ENCODE data around the gene GDF11.
A peak's percentile ranks its signal among the peaks of the same experiment; 100 is the strongest.

Gene GDF11

GRCh38 chr12:55707841-55708694, 34.9 kb upstream of the GDF11 start, which contains the start of gene ITGA7 (continued):
- TF ChIP-seq ZNF433 (tag by site-specific recombination; IDR thresholded peaks at IDR 0.05; ENCODE audit: low read depth): no peak
- TF ChIP-seq ZNF654 (tag by site-specific recombination; IDR thresholded peaks at IDR 0.05; ENCODE audit: low read depth): no peak
- no peak for TF ChIP-seq ZSCAN23 (tag by site-specific recombination; IDR thresholded peaks at IDR 0.05)
- TF ChIP-seq ZNF600 (tag by site-specific recombination; IDR thresholded peaks at IDR 0.05): 0 out of 2 replicates have a peak, but pooled peaks have one; percentile 31
- no peak for TF ChIP-seq ZNF24 (tag by site-specific recombination; IDR thresholded peaks at IDR 0.05)

DNA sequence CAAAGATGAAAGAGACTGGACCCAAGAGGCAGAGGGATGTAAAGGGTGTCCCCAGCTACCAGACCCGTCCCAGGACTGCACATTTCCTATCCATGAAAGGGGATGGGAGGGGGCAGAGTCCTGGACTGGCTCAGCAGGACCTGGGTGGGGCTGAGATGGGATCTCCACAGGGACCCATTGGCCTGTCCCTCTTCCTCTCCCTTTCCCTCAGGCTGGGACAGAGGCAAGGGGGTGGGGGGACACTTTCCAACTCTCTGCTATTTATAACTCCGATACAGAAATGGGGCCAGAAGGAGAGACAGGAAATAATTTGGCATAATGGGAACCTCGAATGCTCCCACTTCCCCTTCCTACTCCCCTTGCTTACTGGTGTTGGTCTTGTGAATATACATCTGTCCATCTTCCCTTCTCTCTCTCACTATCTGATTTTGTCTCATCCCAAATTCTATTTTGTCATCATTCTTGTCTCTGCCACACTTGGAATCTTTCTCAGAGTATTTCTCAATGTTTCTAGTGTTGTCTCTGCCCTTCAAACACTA, 34.2 kb upstream of the GDF11 start:
- no peaks in the 10 kb centered on the region; the same call in 1 of the 2 replicates for H3K4me1 ChIP-seq (ENCODE audit: control insufficient read depth, insufficient read depth, low read length)
- no peak overlapping the region for H3K4me3 ChIP-seq (ENCODE audit: low read depth, low read length)
- H3K27ac ChIP-seq (ENCODE audit: extremely low read depth, low read depth, low read length): no peak overlapping the region
- ChIA-PET POLR2A (no interaction called here), CTCF (no interaction called here)
- H3K36me3 ChIP-seq (ENCODE audit: control insufficient read depth in 2 of 2, insufficient read depth in 1 of 2, low read length in 2 of 2): no peaks in the 10 kb centered on the region
- no peak for TF ChIP-seq ZBTB48 (tag by site-specific recombination; IDR thresholded peaks at IDR 0.05)
- no peak for TF ChIP-seq ZBTB6 (tag by site-specific recombination; IDR thresholded peaks at IDR 0.05)
- no peak for TF ChIP-seq FEZF1 (tag by site-specific recombination; IDR thresholded peaks at IDR 0.05)
- peak; percentile 14; the same call in 1 of the 2 replicates for TF ChIP-seq KLF1 (tag by site-specific recombination; IDR thresholded peaks at IDR 0.05)
- TF ChIP-seq ZNF530 (tag by site-specific recombination; IDR thresholded peaks at IDR 0.05; ENCODE audit: low read depth): no peak
- TF ChIP-seq, protein P1, sequence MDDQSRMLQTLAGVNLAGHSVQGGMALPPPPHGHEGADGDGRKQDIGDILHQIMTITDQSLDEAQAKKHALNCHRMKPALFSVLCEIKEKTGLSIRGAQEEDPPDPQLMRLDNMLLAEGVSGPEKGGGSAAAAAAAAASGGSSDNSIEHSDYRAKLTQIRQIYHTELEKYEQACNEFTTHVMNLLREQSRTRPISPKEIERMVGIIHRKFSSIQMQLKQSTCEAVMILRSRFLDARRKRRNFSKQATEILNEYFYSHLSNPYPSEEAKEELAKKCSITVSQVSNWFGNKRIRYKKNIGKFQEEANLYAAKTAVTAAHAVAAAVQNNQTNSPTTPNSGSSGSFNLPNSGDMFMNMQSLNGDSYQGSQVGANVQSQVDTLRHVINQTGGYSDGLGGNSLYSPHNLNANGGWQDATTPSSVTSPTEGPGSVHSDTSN (CRISPR knock-in tag; IDR thresholded peaks at IDR 0.05): no peak
- TF ChIP-seq, protein P2, sequence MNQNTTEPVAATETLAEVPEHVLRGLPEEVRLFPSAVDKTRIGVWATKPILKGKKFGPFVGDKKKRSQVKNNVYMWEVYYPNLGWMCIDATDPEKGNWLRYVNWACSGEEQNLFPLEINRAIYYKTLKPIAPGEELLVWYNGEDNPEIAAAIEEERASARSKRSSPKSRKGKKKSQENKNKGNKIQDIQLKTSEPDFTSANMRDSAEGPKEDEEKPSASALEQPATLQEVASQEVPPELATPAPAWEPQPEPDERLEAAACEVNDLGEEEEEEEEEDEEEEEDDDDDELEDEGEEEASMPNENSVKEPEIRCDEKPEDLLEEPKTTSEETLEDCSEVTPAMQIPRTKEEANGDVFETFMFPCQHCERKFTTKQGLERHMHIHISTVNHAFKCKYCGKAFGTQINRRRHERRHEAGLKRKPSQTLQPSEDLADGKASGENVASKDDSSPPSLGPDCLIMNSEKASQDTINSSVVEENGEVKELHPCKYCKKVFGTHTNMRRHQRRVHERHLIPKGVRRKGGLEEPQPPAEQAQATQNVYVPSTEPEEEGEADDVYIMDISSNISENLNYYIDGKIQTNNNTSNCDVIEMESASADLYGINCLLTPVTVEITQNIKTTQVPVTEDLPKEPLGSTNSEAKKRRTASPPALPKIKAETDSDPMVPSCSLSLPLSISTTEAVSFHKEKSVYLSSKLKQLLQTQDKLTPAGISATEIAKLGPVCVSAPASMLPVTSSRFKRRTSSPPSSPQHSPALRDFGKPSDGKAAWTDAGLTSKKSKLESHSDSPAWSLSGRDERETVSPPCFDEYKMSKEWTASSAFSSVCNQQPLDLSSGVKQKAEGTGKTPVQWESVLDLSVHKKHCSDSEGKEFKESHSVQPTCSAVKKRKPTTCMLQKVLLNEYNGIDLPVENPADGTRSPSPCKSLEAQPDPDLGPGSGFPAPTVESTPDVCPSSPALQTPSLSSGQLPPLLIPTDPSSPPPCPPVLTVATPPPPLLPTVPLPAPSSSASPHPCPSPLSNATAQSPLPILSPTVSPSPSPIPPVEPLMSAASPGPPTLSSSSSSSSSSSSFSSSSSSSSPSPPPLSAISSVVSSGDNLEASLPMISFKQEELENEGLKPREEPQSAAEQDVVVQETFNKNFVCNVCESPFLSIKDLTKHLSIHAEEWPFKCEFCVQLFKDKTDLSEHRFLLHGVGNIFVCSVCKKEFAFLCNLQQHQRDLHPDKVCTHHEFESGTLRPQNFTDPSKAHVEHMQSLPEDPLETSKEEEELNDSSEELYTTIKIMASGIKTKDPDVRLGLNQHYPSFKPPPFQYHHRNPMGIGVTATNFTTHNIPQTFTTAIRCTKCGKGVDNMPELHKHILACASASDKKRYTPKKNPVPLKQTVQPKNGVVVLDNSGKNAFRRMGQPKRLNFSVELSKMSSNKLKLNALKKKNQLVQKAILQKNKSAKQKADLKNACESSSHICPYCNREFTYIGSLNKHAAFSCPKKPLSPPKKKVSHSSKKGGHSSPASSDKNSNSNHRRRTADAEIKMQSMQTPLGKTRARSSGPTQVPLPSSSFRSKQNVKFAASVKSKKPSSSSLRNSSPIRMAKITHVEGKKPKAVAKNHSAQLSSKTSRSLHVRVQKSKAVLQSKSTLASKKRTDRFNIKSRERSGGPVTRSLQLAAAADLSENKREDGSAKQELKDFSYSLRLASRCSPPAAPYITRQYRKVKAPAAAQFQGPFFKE (tag by site-specific recombination; IDR thresholded peaks at IDR 0.05; ENCODE audit: borderline replicate concordance): no peak
- no peak for TF ChIP-seq ZNF37A (tag by site-specific recombination; IDR thresholded peaks at IDR 0.05)
- TF ChIP-seq ZNF292 (tag by site-specific recombination; IDR thresholded peaks at IDR 0.05; ENCODE audit: borderline replicate concordance, low read depth): no peak
- no peak for TF ChIP-seq ZNF10 (tag by site-specific recombination; IDR thresholded peaks at IDR 0.05)
- no peak for TF ChIP-seq ZNF76 (tag by site-specific recombination; IDR thresholded peaks at IDR 0.05; ENCODE audit: borderline replicate concordance, low read depth)
- no peak for TF ChIP-seq ZBTB1 (tag by site-specific recombination; IDR thresholded peaks at IDR 0.05)
- no peak for TF ChIP-seq ZNF585B (tag by site-specific recombination; IDR thresholded peaks at IDR 0.05)
- no peak for TF ChIP-seq GLI4 (tag by site-specific recombination; IDR thresholded peaks at IDR 0.05)
- no peak for TF ChIP-seq GLIS2 (tag by site-specific recombination; IDR thresholded peaks at IDR 0.05)
- 0 out of 2 replicates have a peak, but pooled peaks have one; percentile 18 for TF ChIP-seq ZIC2 (tag by site-specific recombination; IDR thresholded peaks at IDR 0.05)
- TF ChIP-seq, protein P3, sequence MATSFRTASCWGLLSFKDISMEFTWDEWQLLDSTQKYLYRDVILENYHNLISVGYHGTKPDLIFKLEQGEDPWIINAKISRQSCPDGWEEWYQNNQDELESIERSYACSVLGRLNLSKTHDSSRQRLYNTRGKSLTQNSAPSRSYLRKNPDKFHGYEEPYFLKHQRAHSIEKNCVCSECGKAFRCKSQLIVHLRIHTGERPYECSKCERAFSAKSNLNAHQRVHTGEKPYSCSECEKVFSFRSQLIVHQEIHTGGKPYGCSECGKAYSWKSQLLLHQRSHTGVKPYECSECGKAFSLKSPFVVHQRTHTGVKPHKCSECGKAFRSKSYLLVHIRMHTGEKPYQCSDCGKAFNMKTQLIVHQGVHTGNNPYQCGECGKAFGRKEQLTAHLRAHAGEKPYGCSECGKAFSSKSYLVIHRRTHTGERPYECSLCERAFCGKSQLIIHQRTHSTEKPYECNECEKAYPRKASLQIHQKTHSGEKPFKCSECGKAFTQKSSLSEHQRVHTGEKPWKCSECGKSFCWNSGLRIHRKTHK (tag by site-specific recombination; IDR thresholded peaks at IDR 0.05): no peak
- TF ChIP-seq KLF8 (tag by site-specific recombination; IDR thresholded peaks at IDR 0.05): no peak
- TF ChIP-seq ZBTB17 (tag by site-specific recombination; IDR thresholded peaks at IDR 0.05): 0 out of 2 replicates have a peak, but pooled peaks have one; percentile 9
- no peaks in the 10 kb centered on the region for H3K9me3 ChIP-seq (ENCODE audit: control insufficient read depth, insufficient read depth, low read depth, low read length)
